Sigmoid colon (tissue), 7 donors: Measurements from ENCODE around the gene EDEM1. TPM values are rescaled to one million over a fixed set of nuclear protein-coding genes. Genes with fewer than 3 reads are reported as not detected.

Source experiments
- DNase-seq: peaks from one replicate; pipeline ENCODE4 v3.0.0-alpha.2; 2019
- H3K27ac ChIP-seq, 4 donors: fragments of 200-600 bp; sonication (generic); one replicate each; pipeline ENCODE4 v1.5.1; 2016 to 2019; ENCODE audit warnings: mild to moderate bottlenecking in 1 of 4
- H3K27me3 ChIP-seq, 3 donors: fragments of 200-600 bp; sonication (generic); one replicate each; pipeline ENCODE4 v1.5.1; 2019; ENCODE audit warnings: mild to moderate bottlenecking in 1 of 3
- H3K36me3 ChIP-seq, 4 donors: fragments of 200-600 bp; sonication (generic); one replicate each; pipeline ENCODE4 v1.5.1; 2016 to 2019
- H3K4me1 ChIP-seq, 4 donors: fragments of 200-600 bp; sonication (generic); one replicate each; pipeline ENCODE4 v1.5.1; 2017 to 2019
- H3K4me3 ChIP-seq, 4 donors: fragments of 200-600 bp; sonication (generic); one replicate each; pipeline ENCODE4 v1.5.1; 2017 to 2019; ENCODE audit warnings: mild to moderate bottlenecking in 2 of 4, moderate library complexity in 1 of 4
- H3K9me3 ChIP-seq, 4 donors: fragments of 200-600 bp in 3 of 4; sonication (generic) in 3 of 4; one replicate each; pipeline versions ENCODE4 v1.5.1 to v1.6.1; 2013 to 2019
- CTCF ChIP-seq, 4 experiments: fragments of 450-650 bp in 3 of 4; fragments of 200-600 bp in 1 of 4; IDR thresholded peaks; one replicate each; pipeline ENCODE4 v1.5.1; 2016 to 2019; ENCODE audit warnings: antibody characterized with exemption in 4 of 4, mild to moderate bottlenecking in 3 of 4, moderate library complexity in 2 of 4
- EP300 ChIP-seq, 4 donors: sonication (generic); formaldehyde crosslinking; IDR thresholded peaks; one replicate each; pipeline ENCODE4 v1.6.1; 2017; ENCODE audit warnings: antibody characterized with exemption in 4 of 4
- POLR2A ChIP-seq, 2 donors: fragments of 450-650 bp; IDR thresholded peaks; one replicate each; pipeline ENCODE4 v1.6.1; 2016; ENCODE audit warnings: antibody characterized with exemption in 2 of 2, mild to moderate bottlenecking in 2 of 2, moderate library complexity in 2 of 2
- POLR2AphosphoS5 ChIP-seq, 4 donors: sonication (generic); formaldehyde crosslinking; IDR thresholded peaks; one replicate each; pipeline ENCODE4 v1.6.1; 2017; ENCODE audit warnings: antibody characterized with exemption in 4 of 4
- WGBS, 2 donors: extraction: QIAGEN DNeasy Blood & Tissue Kit; methylation state at CpG; one replicate each; pipeline ENCODE4 v1.1.7; 2013; 5-methylcytosine and 5-hydroxymethylcytosine counted together
- intact Hi-C: fragments of 100-400 bp; cut with DNase I; formaldehyde crosslinking; loops from one replicate; pipeline ENCODE4 v1.15.1; 2023
- polyA plus RNA-seq, 3 donors: library from polyadenylated mRNA; stranded (reverse); fragments of 200-250 nt; gene quantifications; one replicate each; pipeline ENCODE4 v1.2.3, GENCODE V29; 2013
- total RNA-seq, 4 donors: library from RNA; depleted of rRNA; stranded (reverse); fragments of >200 nt; gene quantifications; one replicate each; pipeline ENCODE4 v1.1.0, GENCODE V29; 2016
- donor health status: healthy with polysubstance abuse.
- donor health status: Bipolar disorder and iron deficiency.
- donor health status: healthy.

The EDEM1 gene
- total and polyA plus RNA-seq, 7 donors: 3.6 to 23.8 (median 18.1) TPM

- H3K36me3 ChIP-seq: peaks cover 0 to 25% (median 4%) of the 10 kb centered on the region in 4 donors
- peak overlapping the region in 1 of 4 donors; percentile 51 for H3K27ac ChIP-seq
- peaks cover 0 to 18% (median 14%) of the 10 kb centered on the region in 4 donors for H3K4me1 ChIP-seq
- H3K4me3 ChIP-seq: no peak overlapping the region
- no peaks in the 10 kb centered on the region for H3K9me3 ChIP-seq
- intact Hi-C loops: loop anchor here (10.0 kb wide), 1 partner anchor 902 kb away; no protein-coding TSS in a partner anchor
- DNase-seq: no peak
- WGBS, 2 donors: 82 to 87% methylated on average over 4 of the region's 4 CpGs
- TF ChIP-seq POLR2AphosphoS5 (IDR thresholded peaks at IDR 0.05) (no peak), CTCF (IDR thresholded peaks at IDR 0.05) (no peak), POLR2A (IDR thresholded peaks at IDR 0.05) (no peak), EP300 (IDR thresholded peaks at IDR 0.05) (no peak)
- H3K27me3 ChIP-seq: no peaks in the 10 kb centered on the region
These were observed 9.5 kb downstream of the EDEM1 start for GRCh38 chr3:5197022-5197421.

GRCh38 chr3:5197470-5198312 is 10.2 kb downstream of the EDEM1 start:
- WGBS, 2 donors: 79 to 93% methylated on average over 8 of the region's 8 CpGs
- Histone ChIP-seq H3K9me3 (no peaks in the 10 kb centered on the region), H3K4me3 (no peak overlapping the region), H3K4me1 (peaks cover 0 to 18% (median 14%) of the 10 kb centered on the region in 4 donors), H3K27me3 (no peaks in the 10 kb centered on the region), H3K36me3 (peaks cover 0 to 32% (median 9%) of the 10 kb centered on the region in 4 donors), H3K27ac (peak overlapping the region in 1 of 4 donors; percentile 38)
- no peak for DNase-seq
- no peak for TF ChIP-seq POLR2AphosphoS5 (IDR thresholded peaks at IDR 0.05)
- TF ChIP-seq EP300 (IDR thresholded peaks at IDR 0.05): no peak
- no peak for TF ChIP-seq CTCF (IDR thresholded peaks at IDR 0.05)
- TF ChIP-seq POLR2A (IDR thresholded peaks at IDR 0.05): no peak
- intact Hi-C loops: loop anchor here (10.0 kb wide), 1 partner anchor 903 kb away; no protein-coding TSS in a partner anchor

- H3K27ac ChIP-seq: peak overlapping the region in 1 of 4 donors; percentile 38
- H3K9me3 ChIP-seq: no peaks in the 10 kb centered on the region
- no peak overlapping the region for H3K4me3 ChIP-seq
- H3K4me1 ChIP-seq: peaks cover 0 to 18% (median 14%) of the 10 kb centered on the region in 4 donors
- intact Hi-C loops: loop anchor here (10.0 kb wide), 1 partner anchor 903 kb away; no protein-coding TSS in a partner anchor
- TF ChIP-seq POLR2AphosphoS5 (IDR thresholded peaks at IDR 0.05) (no peak), EP300 (IDR thresholded peaks at IDR 0.05) (no peak), POLR2A (IDR thresholded peaks at IDR 0.05) (no peak), CTCF (IDR thresholded peaks at IDR 0.05) (no peak)
- no peak for DNase-seq
- no peaks in the 10 kb centered on the region for H3K27me3 ChIP-seq
- WGBS, 2 donors: 88 to 95% methylated on average over 4 of the region's 4 CpGs
- H3K36me3 ChIP-seq: peaks cover 0 to 38% (median 15%) of the 10 kb centered on the region in 4 donors
These were observed 10.8 kb downstream of the EDEM1 start for GRCh38 chr3:5198313-5198677.

DNA sequence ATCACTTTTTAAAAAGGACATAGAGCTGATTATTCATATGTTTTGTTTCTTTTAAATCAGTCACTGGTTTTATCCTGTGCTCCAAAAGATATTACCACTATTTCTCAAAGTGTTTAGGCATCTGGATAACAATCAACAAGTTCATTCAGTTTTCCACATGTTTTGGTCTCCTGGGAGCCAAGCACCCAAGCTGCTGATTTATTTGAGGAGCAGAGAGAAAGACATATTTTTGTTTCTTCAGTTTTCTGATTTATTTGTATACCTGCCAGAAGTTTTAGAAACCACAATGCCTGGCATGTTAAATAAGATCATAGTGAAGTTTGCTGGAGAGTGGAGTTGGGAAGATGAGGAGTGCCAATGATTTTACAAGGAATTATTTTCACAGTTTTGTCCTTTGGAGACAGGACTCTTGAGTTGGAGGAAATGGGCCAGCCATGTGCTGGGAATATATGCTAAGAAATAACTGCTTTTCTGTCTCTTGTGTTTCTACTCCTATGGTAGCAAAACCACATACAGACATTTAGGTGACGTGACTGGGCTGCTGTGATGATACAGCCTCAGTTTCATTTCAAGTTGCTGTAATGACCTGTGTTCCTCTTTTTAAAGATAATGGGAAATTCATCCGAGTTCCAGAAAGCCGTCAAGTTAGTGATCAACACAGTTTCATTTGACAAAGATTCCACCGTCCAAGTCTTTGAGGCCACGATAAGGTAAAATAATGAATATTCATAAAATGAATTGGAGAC is 11.7 kb downstream of the EDEM1 start:
- Histone ChIP-seq H3K9me3 (no peaks in the 10 kb centered on the region), H3K27me3 (no peaks in the 10 kb centered on the region), H3K4me1 (peaks cover 0 to 18% (median 13%) of the 10 kb centered on the region in 4 donors), H3K36me3 (peaks cover 0 to 47% (median 21%) of the 10 kb centered on the region in 4 donors), H3K27ac (no peak overlapping the region), H3K4me3 (no peak overlapping the region)
- intact Hi-C loops: loop anchor here (10.0 kb wide), 1 partner anchor 904 kb away; no protein-coding TSS in a partner anchor
- WGBS, 2 donors: 58 to 74% methylated on average over 5 of the region's 5 CpGs
- TF ChIP-seq POLR2A (IDR thresholded peaks at IDR 0.05) (no peak), CTCF (IDR thresholded peaks at IDR 0.05) (no peak), EP300 (IDR thresholded peaks at IDR 0.05) (no peak), POLR2AphosphoS5 (IDR thresholded peaks at IDR 0.05) (no peak)
- DNase-seq: no peak
